ENCODE results near the gene STAT1. TPM values are rescaled to one million over a fixed set of nuclear protein-coding genes. Genes with fewer than 3 reads are reported as not detected.

STAT1 gene
- total RNA-seq, 1 donor from 2014 or later: 12.4 TPM

DNA sequence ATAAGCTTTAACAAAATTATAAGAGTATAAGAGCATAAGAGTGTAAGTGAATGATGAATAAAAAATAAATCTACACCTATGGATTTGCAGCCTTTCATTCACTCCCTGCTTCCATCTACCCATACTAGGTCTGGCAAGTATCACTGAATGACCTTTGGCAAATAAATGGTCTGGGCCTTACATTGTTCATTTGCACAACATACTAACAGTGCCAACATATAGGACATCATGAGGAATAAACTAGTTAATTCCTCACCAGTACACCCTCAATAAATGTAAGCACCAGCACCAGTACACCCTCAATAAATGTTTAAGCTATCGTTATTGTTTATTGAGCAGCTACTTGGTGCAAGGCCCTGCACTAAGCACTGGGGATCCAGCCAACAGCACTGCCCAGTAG is 26.9 kb downstream of the STAT1 start:
- Mint-ChIP-seq H3K9me3 (ENCODE audit: unreplicated experiment) (no peaks in the 10 kb centered on the region), H3K4me1 (ENCODE audit: low read depth, unreplicated experiment) (no peaks in the 10 kb centered on the region), H3K36me3 (ENCODE audit: unreplicated experiment) (peaks cover 4% of the 10 kb centered on the region), H3K27ac (ENCODE audit: unreplicated experiment) (no peak overlapping the region), H3K27me3 (ENCODE audit: unreplicated experiment) (no peaks in the 10 kb centered on the region), H3K4me3 (ENCODE audit: unreplicated experiment) (no peak overlapping the region)
- DNase-seq: no peak
- TF ChIP-seq, protein P1, sequence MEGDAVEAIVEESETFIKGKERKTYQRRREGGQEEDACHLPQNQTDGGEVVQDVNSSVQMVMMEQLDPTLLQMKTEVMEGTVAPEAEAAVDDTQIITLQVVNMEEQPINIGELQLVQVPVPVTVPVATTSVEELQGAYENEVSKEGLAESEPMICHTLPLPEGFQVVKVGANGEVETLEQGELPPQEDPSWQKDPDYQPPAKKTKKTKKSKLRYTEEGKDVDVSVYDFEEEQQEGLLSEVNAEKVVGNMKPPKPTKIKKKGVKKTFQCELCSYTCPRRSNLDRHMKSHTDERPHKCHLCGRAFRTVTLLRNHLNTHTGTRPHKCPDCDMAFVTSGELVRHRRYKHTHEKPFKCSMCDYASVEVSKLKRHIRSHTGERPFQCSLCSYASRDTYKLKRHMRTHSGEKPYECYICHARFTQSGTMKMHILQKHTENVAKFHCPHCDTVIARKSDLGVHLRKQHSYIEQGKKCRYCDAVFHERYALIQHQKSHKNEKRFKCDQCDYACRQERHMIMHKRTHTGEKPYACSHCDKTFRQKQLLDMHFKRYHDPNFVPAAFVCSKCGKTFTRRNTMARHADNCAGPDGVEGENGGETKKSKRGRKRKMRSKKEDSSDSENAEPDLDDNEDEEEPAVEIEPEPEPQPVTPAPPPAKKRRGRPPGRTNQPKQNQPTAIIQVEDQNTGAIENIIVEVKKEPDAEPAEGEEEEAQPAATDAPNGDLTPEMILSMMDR (IDR thresholded peaks at IDR 0.05; ENCODE audit: partially characterized antibody, unreplicated experiment): no peak

DNA sequence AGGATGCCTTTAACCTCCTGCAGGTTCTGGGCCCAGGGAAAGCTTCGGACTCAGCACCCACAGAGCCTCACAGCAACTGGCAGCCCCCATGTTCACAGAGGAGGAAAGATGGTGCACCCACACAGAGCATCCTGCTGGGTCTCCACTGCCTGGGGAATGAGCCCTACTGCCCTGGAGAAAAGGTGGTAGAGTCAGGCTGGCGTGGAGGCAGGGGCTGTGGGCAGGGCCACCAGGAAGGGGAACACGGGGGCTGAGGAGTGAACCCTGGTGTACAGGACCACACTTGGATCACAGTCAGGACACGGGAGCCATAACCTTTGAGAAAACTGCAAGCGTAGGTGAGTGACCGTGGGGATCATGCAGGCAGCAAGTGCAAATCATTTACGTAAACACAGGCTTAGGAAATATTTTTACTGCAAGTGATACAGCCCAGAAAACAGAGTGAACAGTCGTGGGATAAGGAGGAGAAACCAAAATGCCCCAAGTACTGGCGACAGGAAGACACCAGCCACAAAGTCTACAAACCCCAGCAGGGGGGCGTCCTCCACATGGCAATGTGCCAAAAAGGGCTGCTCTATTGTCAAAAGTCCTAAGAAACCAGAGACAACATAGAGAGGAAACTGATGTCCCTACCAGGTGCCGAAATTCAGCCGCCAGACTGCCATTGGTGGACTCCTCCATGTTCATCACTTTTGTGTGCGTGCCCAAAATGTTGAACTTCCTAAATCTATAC is 27.6 kb downstream of the STAT1 start:
- no peaks in the 10 kb centered on the region for H3K9me3 Mint-ChIP-seq (ENCODE audit: unreplicated experiment)
- DNase-seq: no peak
- peaks cover 7% of the 10 kb centered on the region for H3K36me3 Mint-ChIP-seq (ENCODE audit: unreplicated experiment)
- H3K4me1 Mint-ChIP-seq (ENCODE audit: low read depth, unreplicated experiment): no peaks in the 10 kb centered on the region
- H3K4me3 Mint-ChIP-seq (ENCODE audit: unreplicated experiment): no peak overlapping the region
- H3K27me3 Mint-ChIP-seq (ENCODE audit: unreplicated experiment): no peaks in the 10 kb centered on the region
- TF ChIP-seq, protein P1 (IDR thresholded peaks at IDR 0.05; ENCODE audit: partially characterized antibody, unreplicated experiment): no peak
- no peak overlapping the region for H3K27ac Mint-ChIP-seq (ENCODE audit: unreplicated experiment)

DNA sequence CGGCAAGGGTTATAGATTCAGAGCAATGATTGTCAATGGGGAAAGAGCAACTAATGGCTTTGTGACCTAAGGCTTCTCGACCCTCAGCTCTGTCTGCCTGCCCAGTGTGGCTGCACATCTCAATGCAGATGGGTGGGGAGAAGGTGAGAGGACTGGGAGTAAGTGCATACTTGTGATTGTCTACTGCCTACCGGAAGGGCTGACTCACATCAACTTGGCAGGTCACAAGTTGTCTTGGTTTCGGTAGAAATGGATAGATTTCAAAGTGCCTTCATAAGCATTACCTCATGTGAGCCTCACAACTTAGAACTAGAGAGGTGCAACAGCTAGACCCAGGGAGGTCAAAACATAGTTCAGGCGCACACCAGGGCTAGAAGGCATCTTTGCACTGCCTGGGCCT is 29.4 kb downstream of the STAT1 start:
- no peaks in the 10 kb centered on the region for H3K9me3 Mint-ChIP-seq (ENCODE audit: unreplicated experiment)
- H3K36me3 Mint-ChIP-seq (ENCODE audit: unreplicated experiment): peaks cover 7% of the 10 kb centered on the region

DNA sequence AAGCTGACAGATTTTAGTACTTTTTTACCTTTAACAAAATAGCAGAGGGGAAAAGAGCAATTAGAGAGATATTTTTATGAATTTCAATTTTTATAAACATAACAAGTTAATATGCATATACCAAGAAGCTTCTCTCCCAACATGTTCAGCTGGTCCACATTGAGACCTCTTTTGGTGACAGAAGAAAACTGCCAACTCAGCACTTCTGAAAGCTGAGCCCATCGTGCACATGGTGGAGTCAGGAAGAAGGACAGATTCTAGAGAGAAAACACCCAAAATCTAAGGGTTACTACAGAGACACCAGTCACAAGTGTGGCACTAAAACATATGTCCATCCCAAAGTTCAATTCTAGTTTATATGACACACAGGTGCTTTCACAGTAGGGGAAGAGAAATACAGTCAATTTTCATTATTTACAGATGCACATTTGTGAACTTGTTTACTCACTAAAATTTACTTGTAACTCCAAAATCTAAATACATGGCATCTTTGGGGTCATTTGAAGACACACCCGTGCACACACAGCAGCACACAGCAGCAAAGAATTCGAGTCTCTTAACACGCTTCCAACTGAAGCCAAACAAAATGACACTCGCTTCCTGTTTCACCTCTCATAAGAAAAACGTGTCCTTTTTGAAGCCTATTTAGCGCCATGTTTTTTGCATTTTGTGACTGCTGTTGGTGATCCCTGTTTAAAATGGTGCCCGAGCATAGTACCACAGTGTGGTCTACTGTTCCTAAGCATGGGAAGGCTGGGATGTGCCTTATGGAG is 31.5 kb downstream of the STAT1 start:
- no peaks in the 10 kb centered on the region for H3K9me3 Mint-ChIP-seq (ENCODE audit: unreplicated experiment)
- TF ChIP-seq, protein P1 (IDR thresholded peaks at IDR 0.05; ENCODE audit: partially characterized antibody, unreplicated experiment): no peak
- H3K27me3 Mint-ChIP-seq (ENCODE audit: unreplicated experiment): no peaks in the 10 kb centered on the region
- H3K36me3 Mint-ChIP-seq (ENCODE audit: unreplicated experiment): peaks cover 7% of the 10 kb centered on the region
- H3K4me1 Mint-ChIP-seq (ENCODE audit: low read depth, unreplicated experiment): peaks cover 3% of the 10 kb centered on the region
- H3K4me3 Mint-ChIP-seq (ENCODE audit: unreplicated experiment): no peak overlapping the region
- DNase-seq: no peak
- no peak overlapping the region for H3K27ac Mint-ChIP-seq (ENCODE audit: unreplicated experiment)

More for the DNA sequence above, 29.4 kb downstream of the STAT1 start:
- Mint-ChIP-seq H3K27me3 (ENCODE audit: unreplicated experiment) (no peaks in the 10 kb centered on the region), H3K4me3 (ENCODE audit: unreplicated experiment) (no peak overlapping the region), H3K4me1 (ENCODE audit: low read depth, unreplicated experiment) (peaks cover 3% of the 10 kb centered on the region), H3K27ac (ENCODE audit: unreplicated experiment) (no peak overlapping the region)
- TF ChIP-seq, protein P1 (IDR thresholded peaks at IDR 0.05; ENCODE audit: partially characterized antibody, unreplicated experiment): no peak
- no peak for DNase-seq

DNA sequence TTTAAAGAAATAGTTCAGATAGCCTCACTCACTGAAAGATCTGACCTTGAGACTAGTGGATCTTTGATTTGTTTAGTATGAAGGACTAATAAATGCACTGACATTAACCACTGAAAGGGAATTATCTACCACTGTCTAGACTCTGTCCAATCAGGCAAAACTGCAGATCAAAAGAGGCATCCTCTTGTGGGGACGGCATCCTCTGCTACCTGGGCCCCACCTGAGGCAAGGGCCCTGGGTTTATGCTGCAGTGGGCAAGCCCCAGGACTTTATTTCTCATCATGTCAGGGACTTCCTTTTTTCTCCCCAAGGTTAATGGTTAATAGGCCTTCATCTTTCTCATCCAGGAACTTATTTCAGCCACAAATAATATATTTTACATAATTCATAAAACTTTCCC is 32.2 kb downstream of the STAT1 start:
- DNase-seq: no peak
- Mint-ChIP-seq H3K4me3 (ENCODE audit: unreplicated experiment) (no peak overlapping the region), H3K9me3 (ENCODE audit: unreplicated experiment) (no peaks in the 10 kb centered on the region), H3K27me3 (ENCODE audit: unreplicated experiment) (no peaks in the 10 kb centered on the region), H3K36me3 (ENCODE audit: unreplicated experiment) (peaks cover 7% of the 10 kb centered on the region), H3K4me1 (ENCODE audit: low read depth, unreplicated experiment) (peaks cover 3% of the 10 kb centered on the region), H3K27ac (ENCODE audit: unreplicated experiment) (no peak overlapping the region)
- TF ChIP-seq, protein P1 (IDR thresholded peaks at IDR 0.05; ENCODE audit: partially characterized antibody, unreplicated experiment): no peak
